Left kidney (tissue), 2 donors: ENCODE data around the gene AKR1D1. TPM values are rescaled to one million over a fixed set of nuclear protein-coding genes. Genes with fewer than 3 reads are reported as not detected.

Source experiments
- DNase-seq: peaks from one replicate; pipeline ENCODE4 v3.0.0-alpha.2; 2013
- polyA plus RNA-seq: library from polyadenylated mRNA; unstranded; fragments of 120-200 nt; gene quantifications from one replicate; pipeline ENCODE4 v1.2.1, GENCODE V29; 2013; ENCODE audit not compliant: insufficient read length

Gene AKR1D1
- polyA plus RNA-seq, 1 donor, result 0.08 TPM

- no peak for DNase-seq
These were observed 90.4 kb downstream of the AKR1D1 start for GRCh38 chr7:138166681-138167080.

GRCh38 chr7:138167222-138167621 lies 91.0 kb downstream of the AKR1D1 start:
- DNase-seq, result no peak

GRCh38 chr7:138167869-138168296 lies 91.6 kb downstream of the AKR1D1 start:
- no peak for DNase-seq

Other genes starting within 250 kb of the AKR1D1 start
- gene DGKI, start 229.5 kb upstream of the AKR1D1 start, polyA plus RNA-seq, result 1.6 TPM
- 51.3 TPM for gene CREB3L2, start 74.4 kb upstream of the AKR1D1 start, polyA plus RNA-seq